Stimulated activated CD8-positive, alpha-beta memory T cell treated with anti-CD3 and anti-CD28 coated beads, Interleukin-12 subunit alpha, Interleukin-12 subunit beta, amount 100 ng/mL, for 1 hour (primary cell): ENCODE measurements around the gene CCR7.
"Not testable (repeated sequence)": the region's sequence is repeated elsewhere in the genome, so short reads cannot be mapped to it uniquely, and the experiment has no call there.

Experiments used
- DNase-seq: peaks from one replicate; pipeline ENCODE4 v3.0.0-alpha.2; 2020; ENCODE audit warnings: low read depth

The CCR7 gene

GRCh38 chr17:40597556-40598300 is 32.5 kb upstream of the CCR7 start:
- no peak for DNase-seq

- no peak for DNase-seq
Observed at GRCh38 chr17:40597156-40597555, 31.9 kb upstream of the CCR7 start.

- DNase-seq: no peak
Observed at GRCh38 chr17:40596261-40596919, 31.1 kb upstream of the CCR7 start.

- DNase-seq: no peak
Observed at GRCh38 chr17:40590742-40591141, 25.5 kb upstream of the CCR7 start.

GRCh38 chr17:40588552-40588951 is 23.3 kb upstream of the CCR7 start:
- no peak for DNase-seq

GRCh38 chr17:40586264-40586663 is 21.0 kb upstream of the CCR7 start:
- DNase-seq: not testable (repeated sequence)

GRCh38 chr17:40584950-40585349 is 19.7 kb upstream of the CCR7 start:
- DNase-seq: not testable (repeated sequence)

- DNase-seq: no peak
Observed at GRCh38 chr17:40582328-40582901, 17.1 kb upstream of the CCR7 start.

GRCh38 chr17:40580140-40580539 is 14.9 kb upstream of the CCR7 start:
- no peak for DNase-seq

- DNase-seq: no peak
Observed at GRCh38 chr17:40579471-40579870, 14.2 kb upstream of the CCR7 start.

- DNase-seq: no peak
Observed at GRCh38 chr17:40577611-40578065, 12.4 kb upstream of the CCR7 start.

GRCh38 chr17:40576113-40576740 is 11.0 kb upstream of the CCR7 start:
- DNase-seq: no peak

GRCh38 chr17:40574292-40574691 is 9.0 kb upstream of the CCR7 start:
- DNase-seq: no peak

- DNase-seq: not testable (repeated sequence)
Observed at GRCh38 chr17:40572245-40572993, 7.1 kb upstream of the CCR7 start.

GRCh38 chr17:40568074-40568836 is 3.0 kb upstream of the CCR7 start:
- no peak for DNase-seq

- no peak for DNase-seq
Observed at GRCh38 chr17:40567377-40567776, 2.1 kb upstream of the CCR7 start.

GRCh38 chr17:40565769-40566409 is 617 bp upstream of the CCR7 start:
- no peak for DNase-seq

- no peak for DNase-seq
Observed at GRCh38 chr17:40564195-40564882, 933 bp downstream of the CCR7 start.

- DNase-seq: no peak
Observed at GRCh38 chr17:40563220-40564052, 1.8 kb downstream of the CCR7 start.
